ENCODE data around the gene MT1HL1.
"Not testable (repeated sequence)": the region's sequence is repeated elsewhere in the genome, so short reads cannot be mapped to it uniquely, and the experiment has no call there.

MT1HL1 gene

GRCh38 chr1:236974025-236974424 is 30.2 kb downstream of the MT1HL1 start:
- not testable (repeated sequence) for DNase-seq

- no peak for DNase-seq
Observed at GRCh38 chr1:236966636-236967035, 37.6 kb downstream of the MT1HL1 start.

DNA sequence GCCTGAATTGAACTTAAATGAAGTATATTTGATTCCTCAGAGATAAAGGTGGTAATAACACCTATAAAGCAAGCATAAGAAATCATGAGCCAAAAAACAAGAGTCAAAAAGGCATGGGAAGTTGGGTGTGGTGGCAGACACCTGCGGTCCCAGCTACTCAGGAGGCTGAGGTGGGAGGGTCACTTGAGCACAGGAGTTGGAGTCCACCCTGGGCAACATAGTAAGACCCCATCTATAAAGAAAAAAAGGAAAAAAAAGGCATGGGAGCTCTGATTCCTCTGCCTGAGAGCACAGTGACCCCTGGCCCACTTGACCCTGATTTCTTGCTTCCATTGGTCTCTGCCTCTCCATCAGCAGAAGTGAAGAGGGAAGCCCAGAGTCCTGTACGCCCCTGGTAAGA is 40.3 kb downstream of the MT1HL1 start:
- DNase-seq: no peak

DNA sequence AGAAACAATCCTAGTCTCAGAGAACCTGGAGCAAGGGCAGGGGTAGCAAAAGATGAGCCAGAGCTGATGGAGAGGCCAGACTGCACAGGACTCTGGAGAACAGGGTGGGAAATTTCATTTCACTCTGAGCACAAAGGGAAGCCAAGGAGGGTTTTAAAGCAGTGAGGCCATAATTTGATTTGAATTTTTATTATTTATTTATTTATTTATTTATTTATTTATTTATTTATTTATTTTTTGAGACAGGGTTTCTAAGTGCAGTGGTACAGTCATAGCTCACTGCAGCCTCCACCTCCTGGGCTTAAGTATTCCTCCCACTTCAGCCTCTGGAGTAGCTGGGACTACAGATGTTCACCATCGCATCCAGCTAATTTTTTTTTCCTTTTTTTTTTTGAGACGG is 45.1 kb downstream of the MT1HL1 start:
- no peak for DNase-seq

DNA sequence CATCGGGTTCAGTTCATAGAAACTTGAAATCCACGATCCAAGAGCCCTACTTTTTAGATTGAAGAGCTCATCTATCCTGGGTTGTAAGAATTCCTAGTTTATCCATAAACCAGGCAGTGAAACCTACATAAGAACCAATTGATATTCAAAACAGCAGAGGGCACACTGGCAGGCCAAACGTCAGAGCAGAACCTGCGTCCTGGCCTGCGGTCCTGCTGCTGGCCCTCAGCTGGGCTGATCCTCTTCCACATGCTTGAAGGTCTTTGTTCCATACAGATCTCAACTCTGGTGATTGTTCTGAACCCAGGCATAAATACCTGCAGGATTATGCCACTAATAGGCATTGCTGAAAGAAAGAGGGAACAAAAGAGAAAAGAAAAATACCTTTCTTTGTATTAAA is 47.0 kb downstream of the MT1HL1 start:
- no peak for DNase-seq

Measured in NCI-H146 (cell line).